ENCODE results near the gene LRRC46.

LRRC46 gene

DNA sequence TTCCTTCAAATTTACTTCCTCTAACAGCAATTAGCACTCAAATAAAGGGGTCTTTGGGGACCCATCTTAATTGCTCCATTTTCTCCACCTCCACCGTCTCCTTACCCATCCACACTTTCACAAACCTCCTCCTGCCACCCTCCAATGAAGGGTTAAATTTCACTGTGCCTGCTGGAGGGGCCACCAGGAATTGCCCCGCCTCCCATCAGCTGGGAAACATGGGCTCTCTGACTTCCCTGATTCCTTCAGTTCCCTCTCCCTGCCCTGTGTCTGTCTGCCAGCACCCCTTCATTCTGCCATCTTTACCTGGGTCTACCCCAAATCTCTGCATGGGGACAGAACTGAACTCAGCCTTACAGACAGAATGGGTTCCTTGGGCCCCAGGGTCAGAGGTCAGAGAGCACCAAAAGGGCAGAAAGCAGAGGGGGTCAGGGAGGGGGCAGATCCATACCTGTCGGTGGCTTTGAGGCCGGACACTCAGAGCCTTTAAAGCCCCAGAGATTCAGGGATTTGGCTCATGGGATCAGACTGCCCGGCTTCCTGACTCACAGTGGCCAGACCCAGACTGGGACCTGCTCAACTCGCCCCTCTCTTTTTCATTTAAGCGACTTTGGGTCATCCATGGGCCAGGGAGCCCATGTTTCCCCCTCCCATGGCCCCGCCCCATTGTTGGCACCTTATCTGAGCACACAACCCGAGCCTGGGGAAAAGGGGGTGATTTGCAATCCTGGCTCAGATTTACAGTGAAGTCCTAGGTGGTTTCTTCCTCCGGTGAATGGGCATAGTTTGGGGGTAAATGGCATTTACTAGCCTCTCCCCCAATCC, 46.9 kb downstream of the LRRC46 start:
- no peak for DNase-seq (ENCODE audit: low read depth)
- TF ChIP-seq, protein P1, sequence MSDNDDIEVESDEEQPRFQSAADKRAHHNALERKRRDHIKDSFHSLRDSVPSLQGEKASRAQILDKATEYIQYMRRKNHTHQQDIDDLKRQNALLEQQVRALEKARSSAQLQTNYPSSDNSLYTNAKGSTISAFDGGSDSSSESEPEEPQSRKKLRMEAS (IDR thresholded peaks at IDR 0.05; ENCODE audit: low read depth, low read length), result no peak
- no peak for TF ChIP-seq CTCF (IDR thresholded peaks at IDR 0.05; ENCODE audit: low read depth, low read length)
- TF ChIP-seq POLR2A (IDR thresholded peaks at IDR 0.05; ENCODE audit: extremely low read depth, insufficient read length), result no peak
- TF ChIP-seq MYC (IDR thresholded peaks at IDR 0.05; ENCODE audit: low read depth, low read length), result no peak
- H3K4me3 ChIP-seq (ENCODE audit: low read depth, low read length), result no peak overlapping the region

DNA sequence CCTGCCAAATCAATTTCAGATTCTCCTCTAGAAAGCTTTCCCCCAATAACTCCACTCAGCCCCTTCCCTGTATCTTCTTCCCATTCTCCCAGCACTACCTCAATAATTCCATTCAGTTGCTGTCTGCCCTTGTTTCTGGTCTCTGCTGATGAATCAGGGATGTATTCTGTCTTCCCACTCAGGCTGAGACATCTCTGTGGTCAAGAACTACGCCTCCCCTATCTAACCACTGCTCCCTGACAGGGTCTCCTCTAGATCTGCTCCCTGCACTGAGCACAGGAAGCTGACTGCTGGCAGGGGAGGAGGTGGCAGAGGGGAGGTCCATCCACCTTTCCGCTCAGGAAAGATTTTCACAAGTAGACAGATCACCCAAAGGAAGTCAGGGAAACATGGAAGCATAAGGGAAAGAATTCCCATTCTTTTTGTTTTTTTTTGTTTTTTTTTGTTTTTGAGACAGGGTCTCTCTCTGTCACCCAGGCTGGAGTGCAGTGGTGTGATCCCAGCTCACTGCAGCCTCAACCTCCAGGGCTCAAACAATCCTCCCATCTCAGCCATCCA, 47.6 kb downstream of the LRRC46 start:
- H3K4me3 ChIP-seq (ENCODE audit: low read depth, low read length), result no peak overlapping the region
- DNase-seq (ENCODE audit: low read depth), result peak; percentile 29
- TF ChIP-seq POLR2A (IDR thresholded peaks at IDR 0.05; ENCODE audit: extremely low read depth, insufficient read length) (no peak), CTCF (IDR thresholded peaks at IDR 0.05; ENCODE audit: low read depth, low read length) (no peak), MYC (IDR thresholded peaks at IDR 0.05; ENCODE audit: low read depth, low read length) (no peak)
- TF ChIP-seq, protein P1 (IDR thresholded peaks at IDR 0.05; ENCODE audit: low read depth, low read length), result no peak

DNA sequence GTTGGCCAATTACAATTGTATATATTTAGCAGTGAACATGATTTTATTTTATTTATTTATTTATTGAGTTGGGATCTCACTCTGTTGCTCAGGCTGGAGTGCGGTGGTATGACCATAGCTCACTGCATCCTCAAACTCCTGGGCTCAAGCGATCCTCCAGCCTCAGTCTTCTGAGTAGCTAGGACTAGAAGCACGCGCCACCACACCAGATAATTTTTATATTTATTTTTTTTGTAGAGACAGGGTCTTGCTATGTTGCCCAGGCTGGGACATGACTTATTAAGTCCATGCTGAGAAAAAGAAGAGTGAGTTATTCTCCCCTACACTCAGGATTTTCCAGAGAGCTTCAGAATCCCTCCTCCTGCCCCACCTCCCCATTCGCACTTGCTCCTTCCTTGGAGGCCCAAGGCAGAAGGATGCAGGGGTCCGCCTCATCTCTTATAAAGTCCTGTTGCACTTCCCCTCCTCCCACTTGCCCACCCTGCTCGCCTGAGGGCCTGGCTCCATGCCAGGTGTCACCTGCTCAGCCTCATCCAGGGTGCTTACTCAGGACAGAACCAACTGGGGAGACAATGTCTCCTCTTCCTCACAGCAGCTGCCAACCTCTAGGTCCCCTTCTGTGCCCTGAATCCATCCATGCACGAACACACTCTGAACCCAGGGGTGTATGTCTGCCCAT, 48.4 kb downstream of the LRRC46 start:
- no peak overlapping the region for H3K4me3 ChIP-seq (ENCODE audit: low read depth, low read length)
- TF ChIP-seq MYC (IDR thresholded peaks at IDR 0.05; ENCODE audit: low read depth, low read length), result no peak
- DNase-seq (ENCODE audit: low read depth), result no peak

- TF ChIP-seq, protein P1 (IDR thresholded peaks at IDR 0.05; ENCODE audit: low read depth, low read length), result no peak
- TF ChIP-seq CTCF (IDR thresholded peaks at IDR 0.05; ENCODE audit: low read depth, low read length) (no peak), POLR2A (IDR thresholded peaks at IDR 0.05; ENCODE audit: extremely low read depth, insufficient read length) (no peak)
- DNase-seq (ENCODE audit: low read depth), result no peak
- H3K4me3 ChIP-seq (ENCODE audit: low read depth, low read length), result no peak overlapping the region
Measured at GRCh38 chr17:47882247-47882646, 50.8 kb downstream of the LRRC46 start.

- TF ChIP-seq MYC (IDR thresholded peaks at IDR 0.05; ENCODE audit: low read depth, low read length) (no peak), CTCF (IDR thresholded peaks at IDR 0.05; ENCODE audit: low read depth, low read length) (no peak), POLR2A (IDR thresholded peaks at IDR 0.05; ENCODE audit: extremely low read depth, insufficient read length) (no peak)
- TF ChIP-seq, protein P1 (IDR thresholded peaks at IDR 0.05; ENCODE audit: low read depth, low read length), result no peak
- DNase-seq (ENCODE audit: low read depth), result no peak
- H3K4me3 ChIP-seq (ENCODE audit: low read depth, low read length), result no peak overlapping the region
Measured at GRCh38 chr17:47882695-47883588, 51.5 kb downstream of the LRRC46 start.

All from NB4 (cell line).